VCaP (cell line): ENCODE measurements around the gene FAM221A.

ENCODE experiments used
- H3K27ac ChIP-seq: fragments of 450-650 bp; 2 replicates; pipeline ENCODE4 v1.5.1; 2017
- CTCF ChIP-seq: fragments of 450-650 bp; conservative IDR thresholded peaks from 2 replicates; pipeline ENCODE4 v1.5.1; 2017; ENCODE audit warnings: mild to moderate bottlenecking, moderate library complexity

The FAM221A gene, protein sequence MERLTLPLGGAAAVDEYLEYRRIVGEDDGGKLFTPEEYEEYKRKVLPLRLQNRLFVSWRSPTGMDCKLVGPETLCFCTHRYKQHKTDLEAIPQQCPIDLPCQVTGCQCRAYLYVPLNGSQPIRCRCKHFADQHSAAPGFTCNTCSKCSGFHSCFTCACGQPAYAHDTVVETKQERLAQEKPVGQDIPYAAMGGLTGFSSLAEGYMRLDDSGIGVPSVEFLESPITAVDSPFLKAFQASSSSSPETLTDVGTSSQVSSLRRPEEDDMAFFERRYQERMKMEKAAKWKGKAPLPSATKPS

GRCh38 chr7:23679898-23680413, at the start of gene FAM221A:
FAM221A (plus strand) TSS chr7:23680199; CDS start chr7:23680219, 20 bp downstream.
- TF ChIP-seq CTCF = peak; percentile 86

DNA sequence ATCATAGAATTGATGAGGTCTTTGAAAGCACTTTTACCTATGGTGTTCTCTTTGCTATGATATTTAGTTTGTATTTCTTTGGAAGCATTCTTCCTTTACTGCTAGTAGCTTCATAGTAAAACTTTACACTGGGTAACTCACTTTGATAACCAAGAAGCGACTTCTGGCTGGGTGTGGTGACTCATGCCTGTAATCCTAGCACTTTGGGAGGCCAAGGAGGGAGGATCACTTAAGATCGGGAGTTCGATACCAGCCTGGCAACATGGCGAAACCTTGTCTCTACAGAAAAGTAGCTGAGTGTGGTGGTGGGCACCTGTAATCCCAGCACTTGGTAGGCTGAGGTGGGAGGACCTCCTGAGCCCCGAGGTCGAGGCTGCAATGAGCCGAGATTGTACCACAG, 46.6 kb upstream of the FAM221A start:
- H3K27ac ChIP-seq = no peak overlapping the region
- no peak for TF ChIP-seq CTCF

More at GRCh38 chr7:23679898-23680413, at the start of gene FAM221A:
- H3K27ac ChIP-seq = peak within 1 kb of the TSS; percentile 62

GRCh38 chr7:23645822-23646221, 34.2 kb upstream of the FAM221A start:
- no peak for TF ChIP-seq CTCF
- no peak overlapping the region for H3K27ac ChIP-seq

DNA sequence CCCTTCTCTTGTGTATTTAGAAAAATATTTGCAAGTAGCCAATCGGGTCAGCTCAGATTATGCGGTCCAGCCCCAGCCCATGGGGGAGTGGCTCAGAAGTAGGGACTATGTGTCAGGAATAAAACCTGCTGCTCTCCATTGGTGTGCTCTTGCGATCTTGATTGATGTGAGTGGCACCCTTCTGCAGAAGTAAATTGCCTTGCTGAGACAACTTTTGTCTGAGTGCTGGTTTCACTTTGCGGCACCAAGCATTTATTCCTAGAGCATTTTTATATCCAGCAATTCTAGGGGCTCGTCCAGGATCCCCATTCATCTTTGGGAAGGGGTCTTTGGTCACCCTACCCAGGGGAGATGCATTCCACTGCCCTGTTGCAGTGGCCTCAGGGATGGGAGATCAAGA, 26.1 kb upstream of the FAM221A start:
- H3K27ac ChIP-seq = no peak overlapping the region
- TF ChIP-seq CTCF = no peak

GRCh38 chr7:23654508-23654907, 25.5 kb upstream of the FAM221A start:
- peak; percentile 61 for TF ChIP-seq CTCF
- no peak overlapping the region for H3K27ac ChIP-seq

- TF ChIP-seq CTCF = no peak
- H3K27ac ChIP-seq = no peak overlapping the region
Observed at GRCh38 chr7:23655433-23655832, 24.6 kb upstream of the FAM221A start.

GRCh38 chr7:23658831-23659427, 21.1 kb upstream of the FAM221A start:
- no peak for TF ChIP-seq CTCF
- no peak overlapping the region for H3K27ac ChIP-seq
